ENCODE data around the gene AUTS2. TPM values are rescaled to one million over a fixed set of nuclear protein-coding genes. Genes with fewer than 3 reads are reported as not detected.
A peak's percentile ranks its signal among the peaks of the same experiment; 100 is the strongest.

Gene AUTS2
- total RNA-seq, 1 donor from 2014 or later = 2.1 TPM

DNA sequence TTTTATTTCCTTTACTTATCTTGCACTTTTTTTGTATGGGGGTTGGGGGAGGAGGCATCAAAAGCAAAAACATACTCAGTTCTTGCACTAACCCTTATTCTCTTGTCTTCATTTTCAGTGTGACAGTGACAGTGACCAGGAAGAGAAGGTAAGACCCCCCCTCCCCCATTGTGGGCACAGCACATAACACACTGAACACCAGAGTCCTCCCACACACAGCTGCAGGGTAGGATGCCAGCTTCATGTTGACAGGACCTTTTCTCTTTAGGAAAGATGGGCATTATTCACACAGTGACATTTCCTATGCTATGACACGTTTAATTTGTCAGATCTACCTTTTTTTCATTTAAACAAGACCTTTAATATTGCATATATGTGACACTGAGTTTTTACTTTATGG is 837.4 kb downstream of the AUTS2 start:
- no peaks in the 10 kb centered on the region for H3K27me3 Mint-ChIP-seq
- H3K4me3 Mint-ChIP-seq = no peak overlapping the region
- intact Hi-C loops (cut with micrococcal nuclease) = loop anchor here (2.0 kb wide), 1 partner anchor 63 kb away; no protein-coding TSS in a partner anchor
- no peaks in the 10 kb centered on the region for H3K36me3 Mint-ChIP-seq (ENCODE audit: low read depth)
- no peaks in the 10 kb centered on the region for H3K9me3 Mint-ChIP-seq
- no peak overlapping the region for H3K27ac Mint-ChIP-seq
- no peak for DNase-seq
- no peaks in the 10 kb centered on the region for H3K4me1 Mint-ChIP-seq

DNA sequence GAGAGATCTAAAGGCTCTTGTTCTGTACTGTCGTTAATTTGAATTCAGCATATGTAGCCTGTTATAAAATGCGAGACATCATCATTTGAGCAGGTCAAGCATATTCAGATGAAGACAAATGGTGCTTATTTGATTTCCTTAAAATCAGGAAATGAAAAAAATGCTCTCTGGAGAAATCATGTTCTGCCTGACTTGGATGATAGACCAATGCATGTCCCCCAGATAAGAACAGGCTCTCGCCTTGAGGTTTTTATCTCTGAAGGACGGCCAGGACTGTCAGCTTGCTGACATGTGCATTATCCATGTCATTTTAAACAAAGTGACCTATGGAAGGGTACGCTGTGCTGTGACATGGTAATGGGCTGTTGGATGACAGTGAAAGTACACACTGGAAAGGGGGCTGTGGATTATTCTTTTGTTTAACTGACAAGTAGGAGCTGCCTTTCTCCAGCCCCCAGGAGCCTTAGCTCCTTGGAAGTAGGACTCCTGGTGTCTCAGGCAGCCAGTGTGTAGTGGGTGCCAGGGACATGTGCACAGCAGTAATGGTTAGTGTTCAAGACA is 838.6 kb downstream of the AUTS2 start:
- no peaks in the 10 kb centered on the region for H3K4me1 Mint-ChIP-seq
- intact Hi-C loops (cut with micrococcal nuclease) = loop anchor here (2.0 kb wide), 1 partner anchor 64 kb away; no protein-coding TSS in a partner anchor
- no peak overlapping the region for H3K4me3 Mint-ChIP-seq
- DNase-seq = no peak
- no peaks in the 10 kb centered on the region for H3K9me3 Mint-ChIP-seq
- H3K27me3 Mint-ChIP-seq = no peaks in the 10 kb centered on the region
- no peak overlapping the region for H3K27ac Mint-ChIP-seq
- H3K36me3 Mint-ChIP-seq (ENCODE audit: low read depth) = no peaks in the 10 kb centered on the region

DNA sequence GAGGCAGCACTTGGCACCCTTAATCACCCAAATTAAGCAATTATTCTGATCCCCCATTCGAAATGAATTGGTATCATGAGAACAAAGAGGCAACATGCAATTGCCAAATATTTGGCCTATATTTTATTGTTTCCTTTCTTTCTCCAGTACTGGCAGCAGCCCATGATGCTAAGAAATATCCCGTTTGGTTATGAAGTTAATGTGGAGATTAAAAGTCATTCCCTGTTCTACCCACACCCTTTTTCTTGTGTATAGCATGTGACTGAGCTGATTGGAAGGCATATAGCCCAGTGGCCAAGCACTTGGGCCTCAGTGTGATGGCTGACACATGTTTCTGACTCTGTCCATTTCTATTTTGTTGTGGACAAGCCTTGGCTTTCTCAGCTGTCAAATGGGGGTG is 841.4 kb downstream of the AUTS2 start:
- intact Hi-C loops (cut with micrococcal nuclease) = no loop called here
- no peaks in the 10 kb centered on the region for H3K4me1 Mint-ChIP-seq

DNA sequence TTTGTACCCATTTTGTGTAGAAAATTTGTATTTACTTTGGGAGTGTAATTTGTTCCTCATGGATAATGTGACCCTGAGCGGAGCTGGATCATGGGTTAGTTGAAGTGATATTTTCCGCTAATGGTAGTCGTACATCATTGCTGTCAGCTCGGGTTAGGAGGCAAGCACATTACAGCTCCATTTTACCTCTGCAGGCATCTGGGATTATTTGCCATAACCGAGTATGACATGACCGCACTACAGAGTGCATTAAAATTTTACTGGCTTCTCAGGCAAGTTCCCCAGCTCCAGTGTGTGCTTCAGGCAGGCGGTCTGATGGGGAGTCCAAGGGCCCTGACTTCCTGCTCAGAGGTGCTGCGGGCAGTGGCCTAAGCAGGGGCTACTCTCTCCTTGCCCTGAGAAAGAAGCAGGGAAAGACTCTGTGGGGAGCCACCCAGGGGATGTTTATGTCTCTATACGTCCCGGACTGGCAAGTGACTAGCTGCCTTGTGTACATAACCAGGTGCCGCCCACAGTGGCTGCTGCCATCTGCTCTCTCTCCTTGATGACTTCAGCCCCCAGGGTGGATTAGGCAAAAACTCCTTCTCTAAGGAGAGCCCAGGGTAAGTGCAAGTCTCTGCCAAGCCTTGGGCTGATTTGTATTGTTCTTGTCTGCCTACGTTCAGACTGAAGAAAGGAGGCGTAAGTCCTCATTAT is 848.3 kb downstream of the AUTS2 start:
- Mint-ChIP-seq H3K36me3 (ENCODE audit: low read depth) (no peaks in the 10 kb centered on the region), H3K27me3 (no peaks in the 10 kb centered on the region), H3K27ac (no peak overlapping the region), H3K9me3 (no peaks in the 10 kb centered on the region), H3K4me1 (no peaks in the 10 kb centered on the region), H3K4me3 (no peak overlapping the region)
- intact Hi-C loops (cut with micrococcal nuclease) = no loop called here
- DNase-seq = no peak

More for the DNA sequence above, 841.4 kb downstream of the AUTS2 start:
- H3K9me3 Mint-ChIP-seq = no peaks in the 10 kb centered on the region
- DNase-seq = no peak
- no peak overlapping the region for H3K27ac Mint-ChIP-seq
- H3K27me3 Mint-ChIP-seq = no peaks in the 10 kb centered on the region
- H3K4me3 Mint-ChIP-seq = no peak overlapping the region
- H3K36me3 Mint-ChIP-seq (ENCODE audit: low read depth) = no peaks in the 10 kb centered on the region

DNA sequence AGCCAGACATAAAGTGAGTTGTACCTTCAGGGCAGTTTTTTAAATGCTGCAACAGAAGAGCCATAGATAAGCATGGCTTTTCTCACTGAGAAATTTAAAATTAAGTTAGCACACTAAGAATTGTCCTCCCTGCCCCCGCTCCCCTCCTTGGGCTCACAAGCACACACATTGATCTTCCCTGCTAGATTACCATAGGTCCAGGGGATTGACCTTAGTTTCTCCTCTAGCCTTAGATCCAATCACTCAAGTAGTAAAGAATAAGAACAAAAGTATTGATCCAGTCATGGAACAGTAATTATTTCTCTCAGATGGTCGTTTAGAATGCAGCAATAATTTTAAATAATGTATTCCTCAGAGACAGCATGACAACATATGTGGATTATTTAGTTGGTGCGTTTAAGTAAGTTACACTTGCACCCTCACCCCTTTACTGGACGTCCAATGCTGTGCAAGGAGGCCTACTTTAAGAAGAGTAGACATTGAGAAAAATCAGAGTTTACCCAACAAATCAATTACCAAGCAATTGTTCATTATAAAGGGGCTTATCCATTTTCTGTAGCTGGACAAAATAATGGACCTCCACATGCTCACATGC is 850.1 kb downstream of the AUTS2 start:
- H3K4me1 Mint-ChIP-seq = no peaks in the 10 kb centered on the region
- no peak overlapping the region for H3K4me3 Mint-ChIP-seq
- no peaks in the 10 kb centered on the region for H3K36me3 Mint-ChIP-seq (ENCODE audit: low read depth)
- no peak overlapping the region for H3K27ac Mint-ChIP-seq
- no peak for DNase-seq
- no peaks in the 10 kb centered on the region for H3K27me3 Mint-ChIP-seq
- intact Hi-C loops (cut with micrococcal nuclease) = no loop called here
- no peaks in the 10 kb centered on the region for H3K9me3 Mint-ChIP-seq

DNA sequence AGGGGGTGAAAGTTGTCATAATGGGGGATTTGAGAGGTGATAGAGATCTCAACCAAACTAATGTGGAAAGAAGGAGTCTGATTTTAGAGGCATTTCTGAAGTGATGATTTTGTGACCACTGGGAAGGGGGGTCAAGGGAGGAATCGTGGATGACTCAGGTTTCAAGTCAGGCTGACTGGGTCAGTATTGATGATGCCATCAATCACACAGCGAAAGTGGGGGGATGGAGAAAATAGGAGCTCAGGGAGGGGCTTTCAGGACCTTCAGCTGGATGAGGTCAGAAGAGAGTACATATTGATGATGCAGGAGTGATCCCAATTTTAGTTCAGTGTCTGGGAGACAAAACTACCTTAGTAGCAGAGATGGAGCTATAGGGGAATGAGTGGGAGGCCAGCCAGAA is 852.5 kb downstream of the AUTS2 start:
- no peaks in the 10 kb centered on the region for H3K9me3 Mint-ChIP-seq
- H3K4me3 Mint-ChIP-seq = no peak overlapping the region
- H3K27ac Mint-ChIP-seq = no peak overlapping the region
- H3K4me1 Mint-ChIP-seq = no peaks in the 10 kb centered on the region
- no peak for DNase-seq
- no peaks in the 10 kb centered on the region for H3K27me3 Mint-ChIP-seq
- no peaks in the 10 kb centered on the region for H3K36me3 Mint-ChIP-seq (ENCODE audit: low read depth)
- intact Hi-C loops (cut with micrococcal nuclease) = loop anchor here (10.0 kb wide), 1 partner anchor 244 kb away; no protein-coding TSS in a partner anchor

DNA sequence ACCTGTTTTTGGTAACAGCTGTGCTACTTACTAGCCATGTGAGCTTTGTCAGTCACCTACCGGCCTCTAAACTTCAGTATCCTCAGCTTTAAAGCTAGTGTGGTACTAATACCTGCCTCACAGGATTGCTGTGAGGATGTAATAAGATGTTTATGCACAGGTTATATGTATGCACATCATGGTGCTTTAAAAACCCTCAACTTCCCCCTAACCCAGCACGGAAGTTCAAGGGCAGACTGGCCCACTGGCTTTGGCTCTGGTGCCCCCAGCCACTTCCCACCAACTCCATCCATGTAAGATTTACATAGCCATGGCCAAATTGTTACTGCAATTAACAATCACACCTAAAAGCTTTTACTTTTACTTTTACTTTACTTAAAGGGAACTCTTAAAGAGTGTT is 857.6 kb downstream of the AUTS2 start:
- Mint-ChIP-seq H3K4me1 (peaks cover 1% of the 10 kb centered on the region), H3K9me3 (no peaks in the 10 kb centered on the region), H3K4me3 (no peak overlapping the region), H3K36me3 (ENCODE audit: low read depth) (no peaks in the 10 kb centered on the region), H3K27me3 (no peaks in the 10 kb centered on the region), H3K27ac (no peak overlapping the region)
- no peak for DNase-seq
- intact Hi-C loops (cut with micrococcal nuclease) = loop anchor here (10.0 kb wide), 1 partner anchor 239 kb away; no protein-coding TSS in a partner anchor

GRCh38 chr7:70456719-70457118 is 858.4 kb downstream of the AUTS2 start:
- Mint-ChIP-seq H3K27me3 (no peaks in the 10 kb centered on the region), H3K9me3 (no peaks in the 10 kb centered on the region), H3K4me1 (peaks cover 1% of the 10 kb centered on the region), H3K4me3 (no peak overlapping the region), H3K36me3 (ENCODE audit: low read depth) (no peaks in the 10 kb centered on the region), H3K27ac (no peak overlapping the region)
- intact Hi-C loops (cut with micrococcal nuclease) = loop anchor here (10.0 kb wide), 1 partner anchor 238 kb away; no protein-coding TSS in a partner anchor
- DNase-seq = peak; percentile 55

DNA sequence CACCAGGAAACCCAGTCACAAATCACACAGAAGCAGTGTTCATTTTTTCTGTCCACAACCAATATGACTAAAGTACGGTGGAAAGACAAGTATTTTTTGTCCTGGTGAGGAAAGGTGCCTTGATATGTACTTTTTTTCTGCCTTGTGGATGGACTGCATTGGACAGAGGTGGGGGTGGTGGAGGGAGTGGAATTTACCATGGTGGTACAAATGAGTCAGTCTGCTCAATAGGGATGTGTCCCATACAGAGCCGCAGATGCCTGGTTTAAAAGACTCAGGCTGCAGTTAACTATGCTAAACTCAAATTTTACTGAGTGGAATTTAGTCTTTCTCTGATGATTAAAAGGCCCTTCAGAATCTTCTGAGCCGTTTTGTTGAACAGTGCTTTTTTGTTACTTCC is 859.2 kb downstream of the AUTS2 start:
- Mint-ChIP-seq H3K27me3 (no peaks in the 10 kb centered on the region), H3K4me1 (peaks cover 1% of the 10 kb centered on the region), H3K4me3 (no peak overlapping the region), H3K27ac (no peak overlapping the region), H3K36me3 (ENCODE audit: low read depth) (no peaks in the 10 kb centered on the region), H3K9me3 (no peaks in the 10 kb centered on the region)
- intact Hi-C loops (cut with micrococcal nuclease) = loop anchor here (10.0 kb wide), 1 partner anchor 237 kb away; no protein-coding TSS in a partner anchor
- DNase-seq = no peak

- DNase-seq = no peak
- peaks cover 1% of the 10 kb centered on the region for H3K4me1 Mint-ChIP-seq
- no peaks in the 10 kb centered on the region for H3K27me3 Mint-ChIP-seq
- H3K9me3 Mint-ChIP-seq = no peaks in the 10 kb centered on the region
- H3K27ac Mint-ChIP-seq = no peak overlapping the region
- intact Hi-C loops (cut with micrococcal nuclease) = loop anchor here (10.0 kb wide), 1 partner anchor 237 kb away; no protein-coding TSS in a partner anchor
- H3K36me3 Mint-ChIP-seq (ENCODE audit: low read depth) = no peaks in the 10 kb centered on the region
- no peak overlapping the region for H3K4me3 Mint-ChIP-seq
Measured at GRCh38 chr7:70457883-70458680, 859.8 kb downstream of the AUTS2 start.

DNA sequence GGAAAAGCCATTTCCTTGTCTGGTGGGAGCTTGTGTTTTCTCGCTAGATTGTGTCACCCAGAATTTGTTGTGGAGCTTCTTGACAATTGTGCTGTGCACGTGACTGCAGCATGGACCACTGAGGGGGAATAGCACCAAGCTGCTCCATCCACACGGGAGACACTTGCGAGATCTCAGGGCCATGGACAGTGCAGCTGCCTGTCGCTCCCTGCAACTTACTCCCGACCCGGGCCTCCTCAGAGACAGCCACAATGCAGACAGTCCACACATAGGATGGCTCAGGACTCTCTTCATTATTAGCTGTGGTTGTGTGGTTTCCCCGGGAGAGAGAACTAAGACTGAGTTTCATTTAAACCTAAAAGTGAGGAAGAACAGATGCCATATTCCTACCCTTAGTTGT is 860.5 kb downstream of the AUTS2 start:
- Mint-ChIP-seq H3K9me3 (no peaks in the 10 kb centered on the region), H3K4me3 (no peak overlapping the region), H3K27ac (no peak overlapping the region), H3K27me3 (no peaks in the 10 kb centered on the region), H3K4me1 (peaks cover 1% of the 10 kb centered on the region), H3K36me3 (ENCODE audit: low read depth) (no peaks in the 10 kb centered on the region)
- no peak for DNase-seq
- intact Hi-C loops (cut with micrococcal nuclease) = loop anchor here (10.0 kb wide), 1 partner anchor 236 kb away; no protein-coding TSS in a partner anchor

DNA sequence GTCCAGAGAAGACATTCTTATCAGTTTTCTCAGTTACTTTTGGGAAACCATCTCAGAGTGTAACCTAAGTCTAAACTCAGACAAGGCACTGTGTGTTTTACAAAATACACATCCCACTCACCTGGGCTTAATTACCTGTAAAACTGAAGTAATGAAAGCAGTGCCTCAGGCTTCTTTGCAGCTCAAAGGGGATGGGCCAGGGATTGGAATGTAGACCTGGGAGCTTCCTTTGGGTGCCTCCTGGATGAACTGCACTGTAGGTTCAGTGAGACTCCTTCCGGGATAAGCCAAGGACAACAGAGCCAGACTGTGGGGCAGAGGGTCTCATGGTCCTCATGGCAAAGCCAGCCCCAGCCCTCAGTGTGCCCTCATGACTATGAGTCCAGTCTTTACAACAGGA is 861.3 kb downstream of the AUTS2 start:
- no peak for DNase-seq
- no peak overlapping the region for H3K4me3 Mint-ChIP-seq
- intact Hi-C loops (cut with micrococcal nuclease) = loop anchor here (10.0 kb wide), 1 partner anchor 235 kb away; no protein-coding TSS in a partner anchor
- no peak overlapping the region for H3K27ac Mint-ChIP-seq
- H3K9me3 Mint-ChIP-seq = no peaks in the 10 kb centered on the region
- H3K4me1 Mint-ChIP-seq = peaks cover 1% of the 10 kb centered on the region
- no peaks in the 10 kb centered on the region for H3K27me3 Mint-ChIP-seq
- H3K36me3 Mint-ChIP-seq (ENCODE audit: low read depth) = no peaks in the 10 kb centered on the region

DNA sequence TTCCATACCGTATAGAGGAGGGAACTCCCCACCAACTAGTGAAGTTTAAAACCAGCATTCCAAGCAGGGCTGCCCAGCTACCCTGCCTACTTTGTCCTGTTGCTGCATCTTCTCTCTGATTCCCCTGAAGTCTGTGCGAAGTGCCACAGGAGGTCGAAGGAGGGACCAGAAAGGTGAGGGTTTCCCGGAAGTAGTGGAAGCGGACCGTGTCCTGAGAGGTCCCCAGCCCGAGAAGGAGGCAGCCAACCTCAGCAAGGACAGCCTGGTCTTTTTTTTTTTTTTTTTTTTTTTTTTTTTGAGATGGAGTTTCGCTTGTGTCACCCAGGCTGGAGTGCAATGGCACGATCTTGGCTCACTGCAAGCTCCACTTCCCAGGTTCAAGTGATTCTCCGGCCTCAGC is 861.8 kb downstream of the AUTS2 start:
- Mint-ChIP-seq H3K4me1 (peaks cover 1% of the 10 kb centered on the region), H3K4me3 (no peak overlapping the region), H3K27me3 (no peaks in the 10 kb centered on the region), H3K9me3 (no peaks in the 10 kb centered on the region), H3K36me3 (ENCODE audit: low read depth) (no peaks in the 10 kb centered on the region), H3K27ac (no peak overlapping the region)
- intact Hi-C loops (cut with micrococcal nuclease) = no loop called here
- DNase-seq = no peak

Measured in activated CD4-positive, alpha-beta T cell treated with anti-CD3 and anti-CD28 coated beads, Interleukin-2, amount 10 ng/mL, durations not matched to agents 24 days and 14 days (primary cell).